Central memory CD4-positive, alpha-beta T cell (primary cell): ENCODE measurements around the gene PGM2L1.
A peak's percentile ranks its signal among the peaks of the same experiment; 100 is the strongest.
"Not testable (repeated sequence)": the region's sequence is repeated elsewhere in the genome, so short reads cannot be mapped to it uniquely, and the experiment has no call there.

Source experiments
- DNase-seq: peaks from one replicate; pipeline ENCODE4 v3.0.0; 2022

Gene PGM2L1

DNA sequence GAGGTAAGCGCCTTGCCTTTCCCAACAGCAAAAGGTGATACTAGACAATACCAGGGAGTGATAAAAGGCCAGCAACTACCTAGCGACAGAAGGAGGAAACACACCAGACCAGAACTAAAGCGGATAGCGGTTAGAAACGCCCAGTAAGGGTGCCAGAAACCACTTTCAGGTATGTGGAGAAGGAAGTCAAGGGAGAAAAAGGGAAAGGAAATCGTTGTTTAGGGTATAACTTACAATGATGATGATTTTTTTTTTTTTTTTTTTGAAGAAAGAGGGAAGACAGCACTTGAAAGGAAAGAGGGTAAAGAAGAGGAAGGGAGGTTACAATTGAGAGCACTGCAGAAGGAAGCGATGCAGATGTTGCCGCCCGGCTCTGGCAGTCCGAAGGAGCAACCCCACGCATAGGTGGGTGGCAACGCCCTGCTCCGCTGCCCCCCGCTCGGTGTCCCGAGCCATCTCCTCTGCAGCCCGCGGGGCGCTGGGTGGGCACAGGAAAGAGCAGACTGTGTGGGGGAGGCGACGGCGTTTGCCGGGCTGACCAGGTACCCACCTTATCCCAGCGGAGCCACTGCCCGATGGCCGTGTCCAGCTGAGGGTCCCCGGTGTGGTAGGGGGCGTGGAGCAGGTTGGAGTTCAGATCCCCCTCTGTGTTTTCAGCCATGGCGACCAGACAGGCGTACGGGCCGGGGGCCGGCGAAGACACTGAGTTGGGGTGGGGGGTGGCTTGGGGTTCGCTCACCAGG lies 561 bp downstream of the PGM2L1 start:
- DNase-seq = peak; percentile 63

DNA sequence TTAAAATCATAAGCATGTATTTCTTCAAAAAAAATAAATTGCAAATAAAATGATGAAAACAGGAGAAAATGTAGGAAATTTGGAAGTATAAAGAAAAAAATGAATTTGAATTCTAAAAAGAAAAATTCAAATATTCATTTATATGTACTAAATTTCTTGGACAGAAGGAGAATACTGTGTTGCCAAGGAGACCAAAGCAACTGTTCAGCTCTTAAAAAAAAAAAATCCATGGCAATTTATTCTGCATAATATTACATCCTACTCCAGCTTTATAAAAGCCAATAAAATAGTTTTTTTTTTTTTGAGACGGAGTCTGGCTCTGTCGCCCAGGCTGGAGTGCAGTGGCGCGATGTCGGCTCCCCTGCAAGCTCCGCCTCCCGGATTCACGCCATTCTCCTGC lies 6.0 kb downstream of the PGM2L1 start:
- DNase-seq = no peak

GRCh38 chr11:74391193-74391592 lies 7.0 kb downstream of the PGM2L1 start:
- no peak for DNase-seq

DNA sequence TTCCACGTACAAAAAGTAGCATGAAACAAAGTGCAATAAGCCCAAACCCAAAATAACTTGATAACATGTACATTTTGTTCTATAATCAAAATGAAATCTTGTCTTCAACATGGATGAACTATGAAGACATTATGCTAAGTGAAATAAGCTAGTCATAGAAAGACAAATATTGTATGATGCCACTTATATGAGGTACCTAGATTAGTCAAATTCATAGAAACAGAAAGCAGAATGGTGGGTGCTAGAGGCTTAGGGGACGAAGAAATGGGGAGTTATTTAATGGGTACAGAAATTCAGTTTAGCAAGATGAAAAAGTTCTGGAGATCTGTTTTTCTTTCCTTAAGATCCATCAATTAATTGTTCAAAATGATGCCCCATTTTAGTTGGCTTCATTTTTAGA lies 7.5 kb downstream of the PGM2L1 start:
- no peak for DNase-seq

GRCh38 chr11:74388678-74389327 lies 9.4 kb downstream of the PGM2L1 start:
- peak; percentile 62 for DNase-seq

DNA sequence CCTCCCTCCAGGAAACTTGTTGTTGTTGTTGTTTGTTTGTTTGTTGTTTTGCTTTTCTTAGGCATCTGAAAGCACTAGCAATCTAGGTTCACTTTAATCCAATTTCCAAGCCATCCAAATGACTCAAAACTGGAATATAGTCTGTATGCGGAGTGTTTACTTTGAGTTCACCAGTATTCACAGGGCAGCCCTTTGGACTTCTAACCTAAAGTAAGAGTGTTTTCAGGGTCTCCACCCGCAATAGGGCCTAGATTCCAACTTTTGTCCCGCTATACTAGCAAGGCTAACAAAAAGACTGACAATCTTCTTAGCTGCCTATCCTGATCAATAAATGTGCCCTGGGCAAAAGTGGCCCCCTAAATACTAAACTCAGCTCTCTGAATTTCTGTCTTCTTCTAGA lies 13.6 kb downstream of the PGM2L1 start:
- DNase-seq = no peak

- no peak for DNase-seq
These were observed 17.3 kb downstream of the PGM2L1 start for GRCh38 chr11:74380746-74381439.

GRCh38 chr11:74377689-74378088 lies 20.5 kb downstream of the PGM2L1 start:
- no peak for DNase-seq

- no peak for DNase-seq
These were observed 24.9 kb downstream of the PGM2L1 start for GRCh38 chr11:74373382-74373781.

- no peak for DNase-seq
These were observed 26.8 kb downstream of the PGM2L1 start for GRCh38 chr11:74371269-74372052.

DNA sequence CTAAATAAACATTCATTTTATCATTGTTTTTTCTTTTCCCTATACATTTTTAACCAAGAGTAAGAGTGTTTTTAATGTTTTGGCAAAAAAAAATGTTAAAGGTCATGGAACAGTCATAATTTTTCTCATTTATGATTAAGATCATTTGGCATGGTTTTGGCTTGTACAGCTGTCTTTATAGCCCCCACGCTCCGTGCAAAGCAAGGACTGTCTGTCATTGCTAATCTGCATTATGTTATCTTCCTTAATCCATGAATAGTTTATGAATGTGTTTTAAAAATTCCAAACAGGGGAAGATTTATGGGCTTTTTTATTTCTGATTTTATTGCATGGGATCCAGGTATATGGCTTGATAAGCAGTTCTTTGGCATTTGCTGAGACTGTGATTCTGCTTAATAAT lies 28.1 kb downstream of the PGM2L1 start:
- DNase-seq = no peak

DNA sequence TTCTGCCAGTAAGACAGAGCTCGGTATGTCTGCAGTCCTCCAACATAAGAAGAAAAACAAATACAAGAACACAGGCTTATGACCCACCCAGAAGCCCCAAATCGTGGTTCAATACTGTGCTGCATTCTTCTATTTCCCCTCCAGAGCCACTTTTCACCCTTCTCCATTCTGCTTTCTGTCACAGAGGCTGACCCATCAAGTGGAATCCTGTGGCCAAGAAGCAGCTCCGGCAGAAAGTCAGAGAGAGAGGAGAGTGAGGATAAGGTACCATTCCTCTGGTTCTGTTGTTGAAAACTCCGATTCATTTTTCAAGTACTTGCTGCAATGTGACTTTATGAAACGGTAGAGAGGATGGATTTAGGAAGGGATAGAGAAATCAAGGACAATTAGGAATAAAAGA lies 30.4 kb downstream of the PGM2L1 start:
- DNase-seq = no peak

DNA sequence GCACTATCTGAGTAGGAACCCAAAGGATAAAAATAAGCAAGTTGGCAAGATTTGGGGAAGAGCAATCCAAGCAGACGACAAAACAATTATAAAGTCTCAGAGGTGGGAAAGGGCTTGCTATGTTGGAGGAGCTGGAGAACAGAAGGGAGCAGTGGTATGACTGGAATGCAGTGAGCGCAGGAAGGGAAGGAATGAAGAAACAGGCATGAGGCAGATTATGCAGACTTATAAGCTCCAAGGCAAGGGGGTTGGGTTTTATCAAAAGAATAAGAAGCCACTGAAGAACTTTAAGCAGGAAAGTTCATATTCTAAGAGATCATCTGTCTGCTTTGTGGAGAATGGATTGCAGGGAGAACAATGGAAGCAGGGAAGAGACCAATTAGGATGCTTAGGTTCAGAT lies 31.7 kb downstream of the PGM2L1 start:
- no peak for DNase-seq

DNA sequence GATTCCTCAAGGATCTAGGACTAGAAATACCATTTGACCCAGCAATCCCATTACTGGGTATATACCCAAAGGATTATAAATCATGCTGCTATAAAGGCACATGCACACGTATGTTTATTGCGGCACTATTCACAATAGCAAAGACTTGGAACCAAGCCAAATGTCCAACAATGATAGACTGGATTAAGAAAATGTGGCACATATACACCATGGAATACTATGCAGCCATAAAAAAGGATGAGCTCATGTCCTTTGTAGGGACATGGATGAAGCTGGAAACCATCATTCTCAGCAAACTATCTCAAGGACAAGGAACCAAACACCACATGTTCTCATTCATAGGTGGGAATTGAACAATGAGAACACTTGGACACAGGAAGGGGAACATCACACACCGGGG lies 32.4 kb downstream of the PGM2L1 start:
- DNase-seq = not testable (repeated sequence)

DNA sequence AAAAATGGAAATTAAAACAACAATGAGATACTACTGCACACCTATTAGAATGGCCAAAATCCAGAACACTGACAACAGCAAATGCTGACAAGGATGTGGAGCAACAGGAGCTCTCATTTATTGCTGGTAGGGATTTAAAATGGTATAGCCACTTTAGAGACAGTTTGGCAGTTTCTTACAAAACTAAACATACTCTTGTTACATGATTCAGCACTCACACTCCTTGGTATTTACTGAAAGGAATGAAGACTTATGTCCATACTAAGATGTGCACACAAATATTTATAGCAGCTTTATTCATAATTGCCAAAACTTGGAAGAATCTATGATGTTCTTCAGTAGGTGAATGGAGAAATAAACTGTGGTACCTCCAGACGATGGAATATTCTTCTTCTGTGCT lies 40.8 kb downstream of the PGM2L1 start:
- DNase-seq = no peak

- DNase-seq = no peak
These were observed 42.6 kb downstream of the PGM2L1 start for GRCh38 chr11:74355626-74356025.

- no peak for DNase-seq
These were observed 44.2 kb downstream of the PGM2L1 start for GRCh38 chr11:74354036-74354435.

DNA sequence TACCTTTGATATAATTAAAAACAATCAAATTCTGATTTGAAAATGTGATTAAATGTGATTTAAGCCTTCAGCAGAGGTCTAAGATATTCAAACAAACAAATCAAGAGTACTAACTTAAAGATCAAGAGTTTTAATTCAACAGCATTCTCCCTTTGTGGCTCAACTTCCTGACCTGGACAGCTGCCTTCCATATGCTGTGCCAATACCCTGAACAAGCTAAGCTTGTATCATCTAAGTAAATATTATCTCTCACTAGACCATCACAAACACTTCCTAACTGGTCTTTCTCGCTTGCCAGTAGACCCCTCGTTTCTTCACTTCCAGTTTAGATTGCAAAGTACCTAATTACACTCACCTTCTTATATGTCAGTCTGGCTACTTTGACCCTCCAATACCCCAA lies 50.9 kb downstream of the PGM2L1 start:
- no peak for DNase-seq

DNA sequence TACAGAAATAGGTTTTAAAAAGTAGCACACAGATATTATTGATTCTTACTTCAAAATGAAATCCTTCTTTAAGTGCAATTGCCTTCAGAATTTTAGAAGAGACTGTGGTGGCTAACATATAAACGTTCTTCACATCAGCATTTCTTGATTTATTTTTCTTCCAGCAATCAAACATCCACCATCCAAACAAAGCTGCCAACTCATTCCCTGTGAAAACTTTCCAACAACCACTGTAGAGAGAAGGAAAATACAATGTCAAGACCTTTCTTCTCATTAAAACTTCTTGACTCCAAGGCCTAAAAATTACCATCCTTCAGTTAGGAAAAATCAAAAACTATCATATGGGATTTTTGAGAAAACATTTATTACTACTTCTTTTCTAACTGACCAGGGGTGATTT lies 52.8 kb downstream of the PGM2L1 start:
- DNase-seq = no peak

DNA sequence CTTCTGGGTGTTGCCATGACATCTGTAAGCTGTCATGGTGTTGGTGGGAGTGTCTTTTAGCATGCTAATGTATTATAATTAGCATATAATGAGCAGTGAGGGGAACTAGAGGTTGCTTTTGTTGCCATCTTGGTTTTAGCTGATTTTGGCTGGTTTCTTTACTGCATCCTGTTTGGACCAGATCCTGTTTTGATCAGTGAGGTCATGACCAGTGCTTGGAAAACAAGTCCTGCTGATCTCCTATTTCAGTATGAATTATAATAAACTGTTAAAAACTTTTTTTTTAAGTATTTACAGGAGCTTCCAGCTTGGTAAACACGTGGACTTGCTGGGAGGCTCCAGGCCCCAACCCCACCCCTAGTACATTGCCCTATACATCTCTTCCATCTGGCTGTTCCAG lies 56.3 kb downstream of the PGM2L1 start:
- no peak for DNase-seq

DNA sequence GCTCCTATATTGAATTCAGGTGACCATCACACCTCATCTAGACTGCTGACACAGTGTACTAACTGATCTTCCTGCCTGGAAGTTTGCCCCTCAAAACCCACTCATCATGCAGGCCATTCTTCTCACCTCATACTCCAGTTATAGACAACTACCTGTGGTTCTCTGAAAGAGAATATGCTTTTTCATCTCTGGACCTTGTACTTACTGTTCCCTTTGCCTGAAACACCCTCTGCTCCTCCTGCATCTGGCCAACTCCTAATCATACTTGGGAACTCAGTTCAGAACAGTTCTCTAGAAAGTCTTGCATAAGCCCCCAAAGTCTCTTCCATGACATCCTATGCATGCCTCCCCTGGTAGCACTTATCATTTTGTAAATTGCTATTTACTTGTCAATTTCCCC lies 58.6 kb downstream of the PGM2L1 start:
- no peak for DNase-seq

GRCh38 chr11:74338963-74339362 lies 59.3 kb downstream of the PGM2L1 start:
- no peak for DNase-seq

GRCh38 chr11:74333193-74333592 lies 65.0 kb downstream of the PGM2L1 start:
- DNase-seq = no peak
